ENCODE results near the gene GTF2IRD1. TPM values are rescaled to one million over a fixed set of nuclear protein-coding genes. Genes with fewer than 3 reads are reported as not detected.

The GTF2IRD1 gene
- total RNA-seq, 1 donor from 2014 or later, result 0.39 TPM

- intact Hi-C loops (cut with micrococcal nuclease), result no loop called here
Observed at GRCh38 chr7:74464931-74465886, 11.5 kb downstream of the GTF2IRD1 start.

- intact Hi-C loops (cut with micrococcal nuclease), result no loop called here
Observed at GRCh38 chr7:74466196-74466813, 12.6 kb downstream of the GTF2IRD1 start.

- intact Hi-C loops (cut with micrococcal nuclease), result no loop called here
Observed at GRCh38 chr7:74467876-74468275, 14.2 kb downstream of the GTF2IRD1 start.

GRCh38 chr7:74470504-74470903, 16.8 kb downstream of the GTF2IRD1 start:
- intact Hi-C loops (cut with micrococcal nuclease), result no loop called here

GRCh38 chr7:74473116-74473515, 19.4 kb downstream of the GTF2IRD1 start:
- intact Hi-C loops (cut with micrococcal nuclease), result no loop called here

GRCh38 chr7:74474271-74474865, 20.7 kb downstream of the GTF2IRD1 start:
- intact Hi-C loops (cut with micrococcal nuclease), result no loop called here

GRCh38 chr7:74475243-74475986, 21.7 kb downstream of the GTF2IRD1 start:
- intact Hi-C loops (cut with micrococcal nuclease), result no loop called here

GRCh38 chr7:74475987-74476350, 22.3 kb downstream of the GTF2IRD1 start:
- intact Hi-C loops (cut with micrococcal nuclease), result no loop called here

- intact Hi-C loops (cut with micrococcal nuclease), result no loop called here
Observed at GRCh38 chr7:74476626-74477025, 22.9 kb downstream of the GTF2IRD1 start.

GRCh38 chr7:74478671-74479065, 25.0 kb downstream of the GTF2IRD1 start:
- intact Hi-C loops (cut with micrococcal nuclease), result no loop called here

- intact Hi-C loops (cut with micrococcal nuclease), result no loop called here
Observed at GRCh38 chr7:74479066-74479781, 25.5 kb downstream of the GTF2IRD1 start.

GRCh38 chr7:74479961-74480829, 26.5 kb downstream of the GTF2IRD1 start:
- intact Hi-C loops (cut with micrococcal nuclease), result no loop called here

GRCh38 chr7:74480861-74481417, 27.2 kb downstream of the GTF2IRD1 start:
- intact Hi-C loops (cut with micrococcal nuclease), result no loop called here

GRCh38 chr7:74481458-74482196, 27.9 kb downstream of the GTF2IRD1 start:
- intact Hi-C loops (cut with micrococcal nuclease), result no loop called here

- intact Hi-C loops (cut with micrococcal nuclease), result no loop called here
Observed at GRCh38 chr7:74482197-74482467, 28.4 kb downstream of the GTF2IRD1 start.

- intact Hi-C loops (cut with micrococcal nuclease), result no loop called here
Observed at GRCh38 chr7:74482629-74483401, 29.1 kb downstream of the GTF2IRD1 start.

- intact Hi-C loops (cut with micrococcal nuclease), result no loop called here
Observed at GRCh38 chr7:74483402-74484336, 30.0 kb downstream of the GTF2IRD1 start.
